Liver (tissue), 9 donors: Measurements from ENCODE around the gene GANC. TPM values are rescaled to one million over a fixed set of nuclear protein-coding genes. Genes with fewer than 3 reads are reported as not detected.

Experiments
- DNase-seq: peaks from one replicate; pipeline ENCODE4 v3.0.0-alpha.2; 2017; ENCODE audit warnings: low spot score
- H3K27ac ChIP-seq, 2 donors: one replicate each; pipeline ENCODE4 v1.7.0; 2013; ENCODE audit warnings: inconsistent platforms in 2 of 2, low read length in 2 of 2, control low read depth in 1 of 2, low read depth in 1 of 2, mild to moderate bottlenecking in 1 of 2
- H3K27me3 ChIP-seq, 4 donors: one replicate each; pipeline versions ENCODE4 v1.6.1 to v1.7.0; 2013; ENCODE audit warnings: low read length in 3 of 4, inconsistent platforms in 1 of 4, mild to moderate bottlenecking in 1 of 4, moderate library complexity in 1 of 4; ENCODE audit not compliant: control insufficient read depth in 4 of 4, insufficient read depth in 4 of 4
- H3K36me3 ChIP-seq, 4 donors: one replicate each; pipeline versions ENCODE4 v1.6.1 to v1.7.0; 2013; ENCODE audit warnings: low read length in 3 of 4, mild to moderate bottlenecking in 3 of 4, low read depth in 1 of 4, moderate library complexity in 1 of 4; ENCODE audit not compliant: control insufficient read depth in 4 of 4, insufficient read depth in 3 of 4
- H3K4me1 ChIP-seq, 4 donors: one replicate each; pipeline versions ENCODE4 v1.6.1 to v1.7.0; 2013; ENCODE audit warnings: low read length in 3 of 4, mild to moderate bottlenecking in 3 of 4, moderate library complexity in 1 of 4; ENCODE audit not compliant: control insufficient read depth in 4 of 4, insufficient read depth in 4 of 4
- H3K4me3 ChIP-seq, 3 donors: one replicate each; pipeline versions ENCODE4 v1.6.1 to v1.7.0; 2013; ENCODE audit warnings: low read length in 3 of 3, control low read depth in 1 of 3, low read depth in 1 of 3, mild to moderate bottlenecking in 1 of 3
- H3K9ac ChIP-seq, 2 donors: one replicate each; pipeline ENCODE4 v1.7.0; 2013; ENCODE audit warnings: low read length in 2 of 2, mild to moderate bottlenecking in 2 of 2, moderate library complexity in 2 of 2, control low read depth in 1 of 2, low read depth in 1 of 2
- H3K9me3 ChIP-seq, 4 donors: one replicate each; pipeline versions ENCODE4 v1.6.1 to v1.7.0; 2013; ENCODE audit warnings: low read length in 3 of 4; ENCODE audit not compliant: control insufficient read depth in 4 of 4
- HNF4A ChIP-seq, 2 donors: conservative IDR thresholded peaks; 2 replicates each; pipeline ENCODE4 v1.6.1; 2016; ENCODE audit warnings: antibody characterized with exemption in 2 of 2, mild to moderate bottlenecking in 2 of 2
- HNF4G ChIP-seq: IDR thresholded peaks from 2 replicates; pipeline ENCODE4 v1.6.1; 2016; ENCODE audit warnings: antibody characterized with exemption
- RAD21 ChIP-seq, 2 donors: IDR thresholded peaks; 2 replicates each; pipeline ENCODE4 v1.6.1; 2016; ENCODE audit warnings: antibody characterized with exemption in 2 of 2, mild to moderate bottlenecking in 2 of 2
- RXRA ChIP-seq, 2 donors: IDR thresholded peaks; 2 replicates each; pipeline ENCODE4 v1.6.1; 2017 to 2018; ENCODE audit warnings: antibody characterized with exemption in 2 of 2, mild to moderate bottlenecking in 1 of 2
- SP1 ChIP-seq: IDR thresholded peaks from 2 replicates; pipeline ENCODE4 v1.6.1; 2018; ENCODE audit warnings: antibody characterized with exemption, mild to moderate bottlenecking
- YY1 ChIP-seq: IDR thresholded peaks from 2 replicates; pipeline ENCODE4 v1.6.1; 2016; ENCODE audit warnings: antibody characterized with exemption, mild to moderate bottlenecking
- WGBS: extraction: QIAGEN DNeasy Blood & Tissue Kit; methylation state at CpG from one replicate; pipeline ENCODE4 v1.1.7; 2013; 5-methylcytosine and 5-hydroxymethylcytosine counted together
- polyA plus RNA-seq, 2 donors: library from polyadenylated mRNA; stranded (reverse) in 1 of 2; unstranded in 1 of 2; fragments of 200-250 nt in 1 of 2; fragments of >200 nt in 1 of 2; fragmentation: Nextera tagmentation in 1 of 2; extraction: Ambion mirVana in 1 of 2; gene quantifications; one replicate each; pipeline versions ENCODE4 v1.2.1 to v1.2.3, GENCODE V29; 2013 to 2015
- total RNA-seq, 2 donors: library from RNA; depleted of rRNA; stranded (reverse); fragments of >200 nt; gene quantifications; one replicate each; pipeline ENCODE4 v1.2.3, GENCODE V29; 2014
- TF ChIP-seq, protein P1 (sequence below): IDR thresholded peaks from 2 replicates; pipeline ENCODE4 v1.6.1; 2016; ENCODE audit warnings: antibody characterized with exemption
- TF ChIP-seq, protein P2 (sequence below): IDR thresholded peaks from 2 replicates; pipeline ENCODE4 v1.6.1; 2016; ENCODE audit warnings: antibody characterized with exemption, mild to moderate bottlenecking
- TF ChIP-seq, protein P3 (sequence below): fragments of 150-350 bp; IDR thresholded peaks from 2 replicates; pipeline ENCODE4 v1.5.1; 2017; ENCODE audit warnings: improper control_type of control experiment, low read depth, low read length; ENCODE audit not compliant: missing input control
- donor health status: healthy.
- donor health status: healthy.
- donor health status: healthy.
- donor health status: healthy.
- donor health status: healthy.

Gene GANC
- total and polyA plus RNA-seq, 4 donors, result 4.8 to 28.9 (median 10.9) TPM

DNA sequence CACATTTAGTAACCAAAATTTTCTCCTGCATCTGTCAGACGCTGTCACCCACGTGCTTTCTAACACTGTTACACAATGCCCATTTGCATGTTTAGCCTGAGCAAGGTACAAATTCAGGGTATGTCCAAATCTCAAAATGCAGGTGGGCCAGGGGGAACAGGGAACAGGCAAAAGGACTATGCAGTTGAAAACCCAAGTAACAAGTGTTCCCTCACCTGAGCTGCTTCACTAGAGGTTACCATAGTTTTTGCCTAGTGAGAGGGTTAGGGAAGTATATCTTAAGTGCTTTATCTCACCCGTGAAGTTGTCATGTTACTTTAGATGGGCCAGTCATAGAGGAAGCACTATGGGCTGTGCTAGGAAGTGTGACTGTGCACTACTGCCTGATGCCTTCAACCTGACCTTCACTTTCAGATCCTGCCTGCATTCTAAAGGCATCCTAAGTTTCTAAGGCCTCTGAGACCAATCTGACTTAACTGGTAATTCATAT, 6.3 kb downstream of the GANC start:
- TF ChIP-seq YY1 (no peak), SP1 (peak; percentile 31), HNF4A (conservative IDR thresholded peaks at IDR 0.05) (peak; percentile 49 to 73)
- TF ChIP-seq, protein P1, sequence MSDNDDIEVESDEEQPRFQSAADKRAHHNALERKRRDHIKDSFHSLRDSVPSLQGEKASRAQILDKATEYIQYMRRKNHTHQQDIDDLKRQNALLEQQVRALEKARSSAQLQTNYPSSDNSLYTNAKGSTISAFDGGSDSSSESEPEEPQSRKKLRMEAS, result peak; percentile 21
- Histone ChIP-seq H3K9me3 (no peaks in the 10 kb centered on the region), H3K27me3 (no peaks in the 10 kb centered on the region), H3K27ac (peak overlapping the region in 1 of 2 donors; percentile 19), H3K36me3 (peaks cover 2 to 12% (median 8%) of the 10 kb centered on the region in 4 donors), H3K4me1 (peaks cover 9 to 41% (median 31%) of the 10 kb centered on the region in 4 donors), H3K9ac (no peak overlapping the region), H3K4me3 (no peak overlapping the region)
- DNase-seq, result no peak
- 36% methylated on average over 3 of the region's 3 CpGs for WGBS

DNA sequence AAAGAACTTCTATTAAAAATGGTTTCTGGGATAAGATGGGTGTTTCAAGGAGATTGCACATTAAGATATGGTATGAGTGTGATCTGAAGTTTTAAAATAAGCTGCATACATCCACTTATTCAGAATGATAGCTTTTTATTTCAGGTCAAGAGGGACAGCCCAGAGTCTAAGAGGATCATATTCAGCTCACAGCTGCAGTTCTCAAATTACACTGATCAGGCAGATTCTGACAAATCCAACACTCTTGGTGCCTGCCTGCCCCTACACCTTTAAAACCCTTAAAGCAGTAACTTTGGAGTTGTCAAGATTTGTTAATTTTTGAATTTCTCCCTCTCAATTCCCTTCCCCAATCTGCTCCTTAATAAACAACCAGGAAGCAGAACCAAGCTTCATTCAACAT, 9.3 kb downstream of the GANC start:
- H3K27ac ChIP-seq, result peak overlapping the region; percentile 14 to 52
- peaks cover 2 to 12% (median 8%) of the 10 kb centered on the region in 4 donors for H3K36me3 ChIP-seq
- TF ChIP-seq, protein P1, result no peak

DNA sequence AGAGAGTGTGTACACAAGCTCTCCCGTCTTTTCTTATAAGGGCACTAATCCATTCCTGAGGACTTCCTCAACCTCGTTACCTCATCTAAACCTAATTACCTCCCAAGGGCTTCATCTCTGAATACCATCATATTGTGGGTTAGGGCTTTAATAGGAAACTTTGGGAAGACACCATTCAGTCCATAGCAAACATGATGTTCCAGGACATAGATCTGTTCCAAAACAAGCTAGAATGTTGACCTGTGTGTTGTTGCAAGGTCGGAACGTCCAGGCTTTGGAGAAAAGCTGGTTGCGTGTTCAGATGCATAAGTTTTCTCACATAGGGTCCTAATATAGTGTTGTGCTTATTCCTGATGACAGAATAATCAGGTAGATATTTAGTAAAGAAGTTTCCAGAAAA, 9.9 kb downstream of the GANC start:
- Histone ChIP-seq H3K9ac (no peak overlapping the region), H3K36me3 (peaks cover 2 to 12% (median 8%) of the 10 kb centered on the region in 4 donors), H3K27ac (peak overlapping the region; percentile 14 to 52), H3K9me3 (no peaks in the 10 kb centered on the region), H3K27me3 (no peaks in the 10 kb centered on the region), H3K4me3 (no peak overlapping the region), H3K4me1 (peaks cover 16 to 46% (median 37%) of the 10 kb centered on the region in 4 donors)
- TF ChIP-seq, protein P2, sequence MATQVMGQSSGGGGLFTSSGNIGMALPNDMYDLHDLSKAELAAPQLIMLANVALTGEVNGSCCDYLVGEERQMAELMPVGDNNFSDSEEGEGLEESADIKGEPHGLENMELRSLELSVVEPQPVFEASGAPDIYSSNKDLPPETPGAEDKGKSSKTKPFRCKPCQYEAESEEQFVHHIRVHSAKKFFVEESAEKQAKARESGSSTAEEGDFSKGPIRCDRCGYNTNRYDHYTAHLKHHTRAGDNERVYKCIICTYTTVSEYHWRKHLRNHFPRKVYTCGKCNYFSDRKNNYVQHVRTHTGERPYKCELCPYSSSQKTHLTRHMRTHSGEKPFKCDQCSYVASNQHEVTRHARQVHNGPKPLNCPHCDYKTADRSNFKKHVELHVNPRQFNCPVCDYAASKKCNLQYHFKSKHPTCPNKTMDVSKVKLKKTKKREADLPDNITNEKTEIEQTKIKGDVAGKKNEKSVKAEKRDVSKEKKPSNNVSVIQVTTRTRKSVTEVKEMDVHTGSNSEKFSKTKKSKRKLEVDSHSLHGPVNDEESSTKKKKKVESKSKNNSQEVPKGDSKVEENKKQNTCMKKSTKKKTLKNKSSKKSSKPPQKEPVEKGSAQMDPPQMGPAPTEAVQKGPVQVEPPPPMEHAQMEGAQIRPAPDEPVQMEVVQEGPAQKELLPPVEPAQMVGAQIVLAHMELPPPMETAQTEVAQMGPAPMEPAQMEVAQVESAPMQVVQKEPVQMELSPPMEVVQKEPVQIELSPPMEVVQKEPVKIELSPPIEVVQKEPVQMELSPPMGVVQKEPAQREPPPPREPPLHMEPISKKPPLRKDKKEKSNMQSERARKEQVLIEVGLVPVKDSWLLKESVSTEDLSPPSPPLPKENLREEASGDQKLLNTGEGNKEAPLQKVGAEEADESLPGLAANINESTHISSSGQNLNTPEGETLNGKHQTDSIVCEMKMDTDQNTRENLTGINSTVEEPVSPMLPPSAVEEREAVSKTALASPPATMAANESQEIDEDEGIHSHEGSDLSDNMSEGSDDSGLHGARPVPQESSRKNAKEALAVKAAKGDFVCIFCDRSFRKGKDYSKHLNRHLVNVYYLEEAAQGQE, result no peak
- TF ChIP-seq SP1 (peak; percentile 70), RAD21 (IDR thresholded peaks at IDR 0.05) (peak in 1 of 2 donors; percentile 9), HNF4A (conservative IDR thresholded peaks at IDR 0.05) (peak; percentile 50 to 51), YY1 (peak; percentile 75), RXRA (IDR thresholded peaks at IDR 0.05) (peak; percentile 24 to 37), HNF4G (peak; percentile 13)
- TF ChIP-seq, protein P1, result no peak
- TF ChIP-seq, protein P3, sequence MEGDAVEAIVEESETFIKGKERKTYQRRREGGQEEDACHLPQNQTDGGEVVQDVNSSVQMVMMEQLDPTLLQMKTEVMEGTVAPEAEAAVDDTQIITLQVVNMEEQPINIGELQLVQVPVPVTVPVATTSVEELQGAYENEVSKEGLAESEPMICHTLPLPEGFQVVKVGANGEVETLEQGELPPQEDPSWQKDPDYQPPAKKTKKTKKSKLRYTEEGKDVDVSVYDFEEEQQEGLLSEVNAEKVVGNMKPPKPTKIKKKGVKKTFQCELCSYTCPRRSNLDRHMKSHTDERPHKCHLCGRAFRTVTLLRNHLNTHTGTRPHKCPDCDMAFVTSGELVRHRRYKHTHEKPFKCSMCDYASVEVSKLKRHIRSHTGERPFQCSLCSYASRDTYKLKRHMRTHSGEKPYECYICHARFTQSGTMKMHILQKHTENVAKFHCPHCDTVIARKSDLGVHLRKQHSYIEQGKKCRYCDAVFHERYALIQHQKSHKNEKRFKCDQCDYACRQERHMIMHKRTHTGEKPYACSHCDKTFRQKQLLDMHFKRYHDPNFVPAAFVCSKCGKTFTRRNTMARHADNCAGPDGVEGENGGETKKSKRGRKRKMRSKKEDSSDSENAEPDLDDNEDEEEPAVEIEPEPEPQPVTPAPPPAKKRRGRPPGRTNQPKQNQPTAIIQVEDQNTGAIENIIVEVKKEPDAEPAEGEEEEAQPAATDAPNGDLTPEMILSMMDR, result no peak
- 42% methylated on average over 5 of the region's 5 CpGs for WGBS
- no peak for DNase-seq

More for the DNA sequence above, 9.3 kb downstream of the GANC start:
- no peak overlapping the region for H3K9ac ChIP-seq
- no peak overlapping the region for H3K4me3 ChIP-seq
- H3K27me3 ChIP-seq, result no peaks in the 10 kb centered on the region
- peaks cover 16 to 42% (median 31%) of the 10 kb centered on the region in 4 donors for H3K4me1 ChIP-seq
- no peak for DNase-seq
- no peaks in the 10 kb centered on the region for H3K9me3 ChIP-seq
